ENCODE results near the gene PRKN. TPM values are rescaled to one million over a fixed set of nuclear protein-coding genes. Genes with fewer than 3 reads are reported as not detected.

Gene PRKN
- total RNA-seq, 1 experiment from 2014 or later = 0.46 TPM

- no peak for ATAC-seq
- no peak for TF ChIP-seq SIN3A (IDR thresholded peaks at IDR 0.05; ENCODE audit: borderline replicate concordance, insufficient read depth, low read depth, low read length)
- no peak for TF ChIP-seq TCF7L2 (IDR thresholded peaks at IDR 0.05; ENCODE audit: low read depth, low read length)
- TF ChIP-seq, protein P1, sequence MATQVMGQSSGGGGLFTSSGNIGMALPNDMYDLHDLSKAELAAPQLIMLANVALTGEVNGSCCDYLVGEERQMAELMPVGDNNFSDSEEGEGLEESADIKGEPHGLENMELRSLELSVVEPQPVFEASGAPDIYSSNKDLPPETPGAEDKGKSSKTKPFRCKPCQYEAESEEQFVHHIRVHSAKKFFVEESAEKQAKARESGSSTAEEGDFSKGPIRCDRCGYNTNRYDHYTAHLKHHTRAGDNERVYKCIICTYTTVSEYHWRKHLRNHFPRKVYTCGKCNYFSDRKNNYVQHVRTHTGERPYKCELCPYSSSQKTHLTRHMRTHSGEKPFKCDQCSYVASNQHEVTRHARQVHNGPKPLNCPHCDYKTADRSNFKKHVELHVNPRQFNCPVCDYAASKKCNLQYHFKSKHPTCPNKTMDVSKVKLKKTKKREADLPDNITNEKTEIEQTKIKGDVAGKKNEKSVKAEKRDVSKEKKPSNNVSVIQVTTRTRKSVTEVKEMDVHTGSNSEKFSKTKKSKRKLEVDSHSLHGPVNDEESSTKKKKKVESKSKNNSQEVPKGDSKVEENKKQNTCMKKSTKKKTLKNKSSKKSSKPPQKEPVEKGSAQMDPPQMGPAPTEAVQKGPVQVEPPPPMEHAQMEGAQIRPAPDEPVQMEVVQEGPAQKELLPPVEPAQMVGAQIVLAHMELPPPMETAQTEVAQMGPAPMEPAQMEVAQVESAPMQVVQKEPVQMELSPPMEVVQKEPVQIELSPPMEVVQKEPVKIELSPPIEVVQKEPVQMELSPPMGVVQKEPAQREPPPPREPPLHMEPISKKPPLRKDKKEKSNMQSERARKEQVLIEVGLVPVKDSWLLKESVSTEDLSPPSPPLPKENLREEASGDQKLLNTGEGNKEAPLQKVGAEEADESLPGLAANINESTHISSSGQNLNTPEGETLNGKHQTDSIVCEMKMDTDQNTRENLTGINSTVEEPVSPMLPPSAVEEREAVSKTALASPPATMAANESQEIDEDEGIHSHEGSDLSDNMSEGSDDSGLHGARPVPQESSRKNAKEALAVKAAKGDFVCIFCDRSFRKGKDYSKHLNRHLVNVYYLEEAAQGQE (IDR thresholded peaks at IDR 0.05; ENCODE audit: insufficient read depth in 1 of 2, low read depth in 2 of 2, low read length in 1 of 2) = no peak
- TF ChIP-seq POLR2AphosphoS5 (IDR thresholded peaks at IDR 0.05; ENCODE audit: low read depth, low read length) = no peak
- no peak for TF ChIP-seq CTCF (IDR thresholded peaks at IDR 0.05)
- in situ Hi-C loops (cut with HindIII; ENCODE audit: low pct_unique_long_range_greater_than_20kb, low sequenced_read_pairs) (no loop called here), intact Hi-C loops (cut with micrococcal nuclease; ENCODE audit: unreplicated experiment) (no loop called here)
- H3K9me3 ChIP-seq (ENCODE audit: control insufficient read depth, insufficient read depth, low read depth, low read length) = no peaks in the 10 kb centered on the region
- no peak overlapping the region for H3K27ac ChIP-seq (ENCODE audit: low read length)
- no TSS peak for BruUV-seq (replicated peaks)
- DNase-seq (ENCODE audit: low read depth, low spot score) = no peak
- no peaks in the 10 kb centered on the region for H3K4me1 ChIP-seq (ENCODE audit: control insufficient read depth, insufficient read depth, low read length)
- H3K36me3 ChIP-seq (ENCODE audit: control insufficient read depth, insufficient read depth, low read length) = no peaks in the 10 kb centered on the region
- H3K27me3 ChIP-seq (ENCODE audit: control insufficient read depth, insufficient read depth, low read length) = no peaks in the 10 kb centered on the region
- no peak overlapping the region for H3K4me3 ChIP-seq (ENCODE audit: low read depth in 2 of 2, low read length in 2 of 2)
- ChIA-PET POLR2A (no interaction called here), CTCF (no interaction called here)
Measured at GRCh38 chr6:162078126-162078525, 649.4 kb downstream of the PRKN start.

- DNase-seq (ENCODE audit: low read depth, low spot score) (no peak), ATAC-seq (no peak)
- no peaks in the 10 kb centered on the region for H3K4me1 ChIP-seq (ENCODE audit: control insufficient read depth, insufficient read depth, low read length)
- ChIA-PET CTCF (no interaction called here), POLR2A (no interaction called here)
- intact Hi-C loops (cut with micrococcal nuclease; ENCODE audit: unreplicated experiment) = no loop called here
- no peak overlapping the region for H3K27ac ChIP-seq (ENCODE audit: low read length)
- H3K4me3 ChIP-seq (ENCODE audit: low read depth in 2 of 2, low read length in 2 of 2) = no peak overlapping the region
- BruUV-seq (replicated peaks) = no TSS peak
- TF ChIP-seq, protein P1 (IDR thresholded peaks at IDR 0.05; ENCODE audit: insufficient read depth in 1 of 2, low read depth in 2 of 2, low read length in 1 of 2) = no peak
- no peak for TF ChIP-seq CTCF (IDR thresholded peaks at IDR 0.05)
- no peak for TF ChIP-seq POLR2AphosphoS5 (IDR thresholded peaks at IDR 0.05; ENCODE audit: low read depth, low read length)
- no peak for TF ChIP-seq TCF7L2 (IDR thresholded peaks at IDR 0.05; ENCODE audit: low read depth, low read length)
- no peak for TF ChIP-seq SIN3A (IDR thresholded peaks at IDR 0.05; ENCODE audit: borderline replicate concordance, insufficient read depth, low read depth, low read length)
- H3K9me3 ChIP-seq (ENCODE audit: control insufficient read depth, insufficient read depth, low read depth, low read length) = no peaks in the 10 kb centered on the region
- H3K36me3 ChIP-seq (ENCODE audit: control insufficient read depth, insufficient read depth, low read length) = no peaks in the 10 kb centered on the region
- H3K27me3 ChIP-seq (ENCODE audit: control insufficient read depth, insufficient read depth, low read length) = no peaks in the 10 kb centered on the region
- in situ Hi-C loops (cut with HindIII; ENCODE audit: low pct_unique_long_range_greater_than_20kb, low sequenced_read_pairs) = no loop called here
Measured at GRCh38 chr6:162076816-162077215, 650.8 kb downstream of the PRKN start.
